ES-I3 (cell line): Measurements from ENCODE around the gene SPTLC1.
"Not testable (repeated sequence)": the region's sequence is repeated elsewhere in the genome, so short reads cannot be mapped to it uniquely, and the experiment has no call there.

ENCODE experiments used
- H3K36me3 ChIP-seq: 2 replicates; pipeline ENCODE4 v1.6.1; 2013; ENCODE audit warnings: mild to moderate bottlenecking, low read length, control low read depth, moderate library complexity; ENCODE audit not compliant: insufficient read depth
- H3K4me1 ChIP-seq: 2 replicates; pipeline ENCODE4 v1.6.1; 2013; ENCODE audit warnings: mild to moderate bottlenecking, control low read depth, low read length; ENCODE audit not compliant: insufficient read depth
- H3K9ac ChIP-seq: 2 replicates; pipeline ENCODE4 v1.6.1; 2013; ENCODE audit warnings: low read depth, mild to moderate bottlenecking, low read length, moderate library complexity
- H3K9me3 ChIP-seq: 2 replicates; pipeline ENCODE4 v1.6.1; 2013; ENCODE audit warnings: mild to moderate bottlenecking, low read length, moderate library complexity; ENCODE audit not compliant: control insufficient read depth, insufficient read depth

The SPTLC1 gene

GRCh38 chr9:92115071-92115858, at the start of gene SPTLC1:
Gene SPTLC1, minus strand, starts transcription at chr9:92115413. Its CDS starts 43 bp downstream, at chr9:92115370.
- H3K36me3 ChIP-seq, result no peaks in the 10 kb centered on the region
- H3K4me1 ChIP-seq, result peaks cover 3% of the 10 kb centered on the region; the same call in 1 of the 2 replicates
- H3K9ac ChIP-seq, result peak within 1 kb of the TSS; percentile 77
- no peaks in the 10 kb centered on the region for H3K9me3 ChIP-seq

- H3K9me3 ChIP-seq, result no peaks in the 10 kb centered on the region
- H3K9ac ChIP-seq, result no peak overlapping the region
- no peaks in the 10 kb centered on the region for H3K36me3 ChIP-seq
- H3K4me1 ChIP-seq, result no peaks in the 10 kb centered on the region
These were observed 49.8 kb upstream of the SPTLC1 start for GRCh38 chr9:92164975-92165374.

GRCh38 chr9:92164490-92164889, 49.3 kb upstream of the SPTLC1 start:
- Histone ChIP-seq H3K9me3 (no peaks in the 10 kb centered on the region), H3K4me1 (no peaks in the 10 kb centered on the region), H3K9ac (no peak overlapping the region), H3K36me3 (no peaks in the 10 kb centered on the region)

GRCh38 chr9:92163276-92163675, 48.1 kb upstream of the SPTLC1 start:
- H3K9me3 ChIP-seq, result no peaks in the 10 kb centered on the region
- no peaks in the 10 kb centered on the region for H3K36me3 ChIP-seq
- no peak overlapping the region for H3K9ac ChIP-seq
- H3K4me1 ChIP-seq, result no peaks in the 10 kb centered on the region

GRCh38 chr9:92160786-92161185, 45.6 kb upstream of the SPTLC1 start:
- no peaks in the 10 kb centered on the region for H3K9me3 ChIP-seq
- H3K36me3 ChIP-seq, result no peaks in the 10 kb centered on the region
- H3K9ac ChIP-seq, result no peak overlapping the region
- no peaks in the 10 kb centered on the region for H3K4me1 ChIP-seq

GRCh38 chr9:92159058-92159457, 43.8 kb upstream of the SPTLC1 start:
- Histone ChIP-seq H3K36me3 (no peaks in the 10 kb centered on the region), H3K4me1 (no peaks in the 10 kb centered on the region), H3K9ac (no peak overlapping the region), H3K9me3 (no peaks in the 10 kb centered on the region)

GRCh38 chr9:92158097-92158601, 42.9 kb upstream of the SPTLC1 start:
- H3K9me3 ChIP-seq, result no peaks in the 10 kb centered on the region
- no peaks in the 10 kb centered on the region for H3K36me3 ChIP-seq
- no peak overlapping the region for H3K9ac ChIP-seq
- H3K4me1 ChIP-seq, result no peaks in the 10 kb centered on the region

- H3K36me3 ChIP-seq, H3K9ac ChIP-seq, H3K9me3 ChIP-seq, H3K4me1 ChIP-seq: not testable (repeated sequence)
These were observed 40.5 kb upstream of the SPTLC1 start for GRCh38 chr9:92155736-92156135.

GRCh38 chr9:92155221-92155620, 40.0 kb upstream of the SPTLC1 start:
- H3K9ac ChIP-seq, result no peak overlapping the region
- H3K4me1 ChIP-seq, result no peaks in the 10 kb centered on the region
- H3K36me3 ChIP-seq, result no peaks in the 10 kb centered on the region
- H3K9me3 ChIP-seq, result no peaks in the 10 kb centered on the region

GRCh38 chr9:92153466-92154415, 38.5 kb upstream of the SPTLC1 start:
- H3K36me3 ChIP-seq, H3K9me3 ChIP-seq, H3K4me1 ChIP-seq, H3K9ac ChIP-seq: not testable (repeated sequence)

- H3K9me3 ChIP-seq, result no peaks in the 10 kb centered on the region
- no peaks in the 10 kb centered on the region for H3K36me3 ChIP-seq
- H3K4me1 ChIP-seq, result peaks cover 7% of the 10 kb centered on the region; the same call in 1 of the 2 replicates
- no peak overlapping the region for H3K9ac ChIP-seq
These were observed 36.6 kb upstream of the SPTLC1 start for GRCh38 chr9:92151691-92152393.

- not testable (repeated sequence) for H3K9me3 ChIP-seq, H3K36me3 ChIP-seq, H3K4me1 ChIP-seq, H3K9ac ChIP-seq
These were observed 35.6 kb upstream of the SPTLC1 start for GRCh38 chr9:92150501-92151470.

- Histone ChIP-seq H3K9me3 (no peaks in the 10 kb centered on the region), H3K36me3 (no peaks in the 10 kb centered on the region), H3K4me1 (peaks cover 7% of the 10 kb centered on the region; the same call in 1 of the 2 replicates), H3K9ac (no peak overlapping the region)
These were observed 32.6 kb upstream of the SPTLC1 start for GRCh38 chr9:92147852-92148180.
